K562 (cell line): ENCODE results near the gene CNKSR2. TPM values are rescaled to one million over a fixed set of nuclear protein-coding genes. Genes with fewer than 3 reads are reported as not detected.

ENCODE experiments used
- ATAC-seq: fragments of 200-7000 bp; cut with Tn5 transposase; 3 replicates; pipeline ENCODE4 v1.9.1; 2020; ENCODE audit warnings: moderate library complexity
- BruUV-seq: library from RNA; stranded (reverse); fragments of 400-500 nt; replicated peaks from 2 replicates; lab custom pipeline; 2021; lab: Mats Ljungman, UMichigan
- CTCF ChIA-PET: fragments of 300-600 bp; formaldehyde crosslinking; extraction: SDS; loops from one replicate; lab custom pipeline; 2021; ENCODE audit warnings: low intra/inter-chr PET ratio; lab: Yijun Ruan, JAX
- POLR2A ChIA-PET: fragments of 300-600, 350-650 bp; sonication (Branson Sonifier 250); formaldehyde crosslinking; extraction: SDS; loops from one replicate; lab custom pipeline; 2021; ENCODE audit warnings: antibody characterized with exemption, inconsistent platforms; lab: Yijun Ruan, JAX
- DNase-seq, 4 experiments: peaks; one replicate each; pipeline versions ENCODE4 v3.0.0 to v3.0.0-alpha.2; 2011 to 2018; ENCODE audit warnings: low spot score in 3 of 4, mixed read lengths in 3 of 4; ENCODE audit errors: extremely low read depth in 1 of 4
- FAIRE-seq: peaks from 2 replicates; lab custom pipeline; 2011; peaks lifted over from hg19 to GRCh38; lab: Jason Lieb, UNC
- H2AFZ ChIP-seq: 2 replicates; pipeline ENCODE4 v1.6.0; 2011; ENCODE audit warnings: low read depth, low read length, control low read depth, inconsistent platforms
- H3K27ac ChIP-seq: fragments of 200-600 bp; 3 replicates; pipeline ENCODE4 v1.8.0; 2011; ENCODE audit warnings: low read depth, mild to moderate bottlenecking, control low read depth, inconsistent platforms, low read length, moderate library complexity, mixed read lengths; ENCODE audit errors: extremely low read depth
- H3K27me3 ChIP-seq, 2 experiments: fragments of 300-600 bp in 1 of 2; 2 replicates in 1 of 2; 3 replicates in 1 of 2; pipeline versions ENCODE4 v1.6.0 to v1.8.0; 2011; ENCODE audit warnings: inconsistent platforms in 2 of 2, low read length in 2 of 2, mild to moderate bottlenecking in 1 of 2, mixed read lengths in 1 of 2, moderate library complexity in 1 of 2; ENCODE audit not compliant: control insufficient read depth in 2 of 2, insufficient read depth in 2 of 2
- H3K36me3 ChIP-seq: fragments of 300-600 bp; 3 replicates; pipeline ENCODE4 v1.8.0; 2011; ENCODE audit warnings: mild to moderate bottlenecking, low read length, inconsistent platforms; ENCODE audit not compliant: control insufficient read depth, insufficient read depth
- H3K4me1 ChIP-seq, 2 experiments: fragments of 200-600 bp in 1 of 2; replicated peaks in 1 of 2; 2 replicates in 1 of 2; 3 replicates in 1 of 2; pipeline versions ENCODE4 v1.5.1 to v1.8.0; 2011; ENCODE audit warnings: inconsistent platforms in 2 of 2, low read length in 2 of 2, mild to moderate bottlenecking in 1 of 2, mixed read lengths in 1 of 2, moderate library complexity in 1 of 2; ENCODE audit not compliant: control insufficient read depth in 2 of 2, insufficient read depth in 2 of 2
- H3K4me2 ChIP-seq: 2 replicates; pipeline ENCODE4 v1.6.1; 2011; ENCODE audit warnings: low read length, control low read depth, inconsistent platforms, mixed read lengths; ENCODE audit not compliant: insufficient read depth
- H3K4me3 ChIP-seq: fragments of 200-600 bp; sonication (generic), shearing (Covaris generic); 2 replicates; pipeline ENCODE4 v1.5.1; 2016; ENCODE audit warnings: control low read depth, inconsistent platforms
- H3K79me2 ChIP-seq: fragments of 200-600 bp; 3 replicates; pipeline ENCODE4 v1.8.0; 2011; ENCODE audit warnings: low read length, inconsistent platforms; ENCODE audit not compliant: control insufficient read depth, insufficient read depth
- H3K9ac ChIP-seq, 2 experiments: 2 replicates each; pipeline versions ENCODE4 v1.6.0 to v1.6.1; 2011; ENCODE audit warnings: low read depth in 2 of 2, low read length in 2 of 2, control low read depth in 1 of 2, inconsistent platforms in 1 of 2, mild to moderate bottlenecking in 1 of 2, mixed read lengths in 1 of 2; ENCODE audit not compliant: insufficient read depth in 1 of 2
- H3K9me1 ChIP-seq: one replicate; pipeline ENCODE4 v1.6.0; 2011; ENCODE audit warnings: inconsistent platforms, mild to moderate bottlenecking, low read length, moderate library complexity; ENCODE audit not compliant: control insufficient read depth, insufficient read depth
- H3K9me3 ChIP-seq: replicated peaks from 2 replicates; pipeline ENCODE4 v1.5.1; 2011; ENCODE audit warnings: low read depth, low read length, inconsistent platforms; ENCODE audit not compliant: control insufficient read depth, insufficient read depth
- H4K20me1 ChIP-seq: replicated peaks from 2 replicates; pipeline ENCODE4 v1.6.1; 2011; ENCODE audit warnings: low read length, inconsistent platforms, mixed read lengths; ENCODE audit not compliant: control insufficient read depth, insufficient read depth
- ATF4 ChIP-seq: fragments of 450-650 bp; formaldehyde crosslinking; IDR thresholded peaks from 2 replicates; pipeline ENCODE4 v1.4.0; 2022; ENCODE audit warnings: mild to moderate bottlenecking, moderate library complexity
- E4F1 ChIP-seq: fragments of 250-450 bp; sonication (Bioruptor Pico); IDR thresholded peaks from 2 replicates; pipeline ENCODE4 v1.5.0; 2021; ENCODE audit warnings: mild to moderate bottlenecking, borderline replicate concordance
- HNRNPH1 ChIP-seq: fragments of 200-400 bp; formaldehyde crosslinking; optimal IDR thresholded peaks from 2 replicates; pipeline ENCODE3; 2017; ENCODE audit warnings: low read depth, mild to moderate bottlenecking, low read length, moderate library complexity
- MEF2A ChIP-seq: IDR thresholded peaks from 2 replicates; pipeline ENCODE4 v1.6.1; 2011; ENCODE audit warnings: low read depth, mild to moderate bottlenecking, low read length, moderate library complexity; ENCODE audit not compliant: control insufficient read depth
- MEF2D ChIP-seq: conservative IDR thresholded peaks from 2 replicates; pipeline ENCODE4 v1.6.1; 2016; ENCODE audit warnings: low read depth, missing genetic modification characterization, missing compliant biosample characterization
- POLR3G ChIP-seq: IDR thresholded peaks from 2 replicates; pipeline ENCODE4 v1.6.1; 2011; ENCODE audit not compliant: insufficient read length, insufficient replicate concordance; ENCODE audit errors: extremely low read depth
- SIRT6 ChIP-seq: IDR thresholded peaks from one replicate; pipeline ENCODE4 v1.6.1; 2012; ENCODE audit warnings: low read depth, mild to moderate bottlenecking, control low read depth, inconsistent platforms, low read length, moderate library complexity
- STAT5A ChIP-seq: IDR thresholded peaks from 2 replicates; pipeline ENCODE4 v1.6.1; 2012; ENCODE audit warnings: low read length, inconsistent platforms, borderline replicate concordance
- XRCC4 ChIP-seq: IDR thresholded peaks from one replicate; pipeline ENCODE4 v1.6.1; 2011; ENCODE audit not compliant: insufficient read depth, insufficient read length; ENCODE audit errors: extremely low read depth
- ZBTB34 ChIP-seq: fragments of 250-450 bp; sonication (Bioruptor Pico); IDR thresholded peaks from 2 replicates; pipeline ENCODE4 v1.8.0; 2021; ENCODE audit warnings: mild to moderate bottlenecking, moderate library complexity
- ZNF518B ChIP-seq: fragments of 250-450 bp; sonication (Bioruptor Pico); IDR thresholded peaks from 2 replicates; pipeline ENCODE4 v1.5.0; 2021; ENCODE audit warnings: mild to moderate bottlenecking, moderate library complexity
- WGBS: fragments of 100-300 bp; shearing (Covaris generic); methylation state at CpG from one replicate; pipeline ENCODE4 v1.1.6; 2016; ENCODE audit warnings: low coverage, mixed read lengths; ENCODE audit not compliant: insufficient coverage; ENCODE audit errors: missing lambda C conversion rate; 5-methylcytosine and 5-hydroxymethylcytosine counted together
- in situ Hi-C: fragments of 300-500 bp; cut with MboI; formaldehyde crosslinking; loops from 4 replicates; pipeline ENCODE4 v1.15.0; 2018; ENCODE audit warnings: inconsistent platforms, mixed read lengths
- intact Hi-C: fragments of 100-400 bp; cut with micrococcal nuclease; formaldehyde crosslinking; loops from 2 replicates; pipeline ENCODE4 v1.14.2; 2022
- polyA plus RNA-seq, 8 experiments: library from polyadenylated mRNA; depleted of rRNA in 4 of 8; stranded (reverse) in 5 of 8; unstranded in 3 of 8; fragments of >200 nt; fragmentation: Nextera tagmentation in 2 of 8; fragmentation: Illumina TruSeq in 1 of 8; extraction: Ambion mirVana in 2 of 8; extraction: Trizol in 1 of 8; gene quantifications; 2 replicates each; pipeline versions ENCODE4 v1.2.1 to v1.2.3, GENCODE V29; 2011 to 2014; ENCODE audit warnings: inconsistent platforms in 1 of 8, missing spikeins in 1 of 8
- total RNA-seq, 7 experiments: library from RNA; depleted of rRNA in 6 of 7; stranded (reverse); fragments of >200 nt in 6 of 7; fragmentation: Illumina TruSeq in 2 of 7; extraction: Trizol in 2 of 7; gene quantifications; 2 replicates each; pipeline versions ENCODE4 v1.2.1 to v1.2.3, GENCODE V29; 2011 to 2021; ENCODE audit warnings: low replicate concordance in 1 of 7

CNKSR2 gene
- total and polyA plus RNA-seq, 9 of the 15 experiments (the other 6 are each of a cell fraction or from before 2014, with no cell fraction given) = not detected

GRCh38 chrX:21528076-21528475 lies 153.9 kb downstream of the CNKSR2 start (continued):
- TF ChIP-seq ZBTB34 = no peak
- no peak for TF ChIP-seq SIRT6

- Histone ChIP-seq H3K4me3 (no peak overlapping the region), H3K27me3 (no peaks in the 10 kb centered on the region), H3K27ac (no peak overlapping the region), H3K79me2 (no peaks in the 10 kb centered on the region), H3K9me1 (no peaks in the 10 kb centered on the region), H3K9ac (no peak overlapping the region), H3K4me1 (no peaks in the 10 kb centered on the region), H3K4me2 (no peak overlapping the region), H3K9me3 (no peaks in the 10 kb centered on the region), H4K20me1 (no peaks in the 10 kb centered on the region), H2AFZ (no peak overlapping the region), H3K36me3 (no peaks in the 10 kb centered on the region)
- intact Hi-C loops = no loop called here
- no TSS peak for BruUV-seq
- WGBS = 4% methylated on average over 2 of the region's 2 CpGs
- no peak for DNase-seq
- ChIA-PET CTCF (no interaction called here), POLR2A (no interaction called here)
- TF ChIP-seq MEF2A (no peak), ATF4 (CRISPR knock-in tag) (no peak), HNRNPH1 (no peak), E4F1 (CRISPR knock-in tag) (no peak), STAT5A (no peak), POLR3G (no peak), MEF2D (no peak), ZNF518B (CRISPR knock-in tag) (no peak), XRCC4 (no peak)
- FAIRE-seq = no peak
- in situ Hi-C loops = no loop called here
- ATAC-seq = no peak
Observed at GRCh38 chrX:21529771-21530170, 155.6 kb downstream of the CNKSR2 start.
